ENCODE measurements around the gene ZBTB40.

ZBTB40 gene

DNA sequence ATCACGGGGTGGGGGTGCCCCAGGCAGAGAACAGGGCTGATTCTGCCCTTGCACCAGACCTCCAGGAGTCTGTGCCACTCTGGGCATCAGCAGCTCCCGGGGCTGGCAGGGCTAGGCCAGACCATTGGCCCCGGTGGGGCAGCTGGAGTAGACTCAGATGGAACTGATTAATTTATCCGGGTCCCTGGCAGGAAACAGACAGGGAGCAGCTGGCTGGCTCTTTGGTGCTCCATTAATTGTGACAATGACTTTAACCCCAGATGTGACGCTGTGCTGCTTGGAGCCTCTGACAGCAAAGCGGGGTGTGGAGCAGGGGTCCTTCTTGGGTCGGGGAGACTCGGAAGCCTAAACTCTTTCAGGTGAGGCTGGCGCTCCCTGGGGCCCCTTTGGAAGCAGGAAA is 121.2 kb downstream of the ZBTB40 start:
- CTCF ChIA-PET: no interaction called here
- TF ChIP-seq, protein P1, sequence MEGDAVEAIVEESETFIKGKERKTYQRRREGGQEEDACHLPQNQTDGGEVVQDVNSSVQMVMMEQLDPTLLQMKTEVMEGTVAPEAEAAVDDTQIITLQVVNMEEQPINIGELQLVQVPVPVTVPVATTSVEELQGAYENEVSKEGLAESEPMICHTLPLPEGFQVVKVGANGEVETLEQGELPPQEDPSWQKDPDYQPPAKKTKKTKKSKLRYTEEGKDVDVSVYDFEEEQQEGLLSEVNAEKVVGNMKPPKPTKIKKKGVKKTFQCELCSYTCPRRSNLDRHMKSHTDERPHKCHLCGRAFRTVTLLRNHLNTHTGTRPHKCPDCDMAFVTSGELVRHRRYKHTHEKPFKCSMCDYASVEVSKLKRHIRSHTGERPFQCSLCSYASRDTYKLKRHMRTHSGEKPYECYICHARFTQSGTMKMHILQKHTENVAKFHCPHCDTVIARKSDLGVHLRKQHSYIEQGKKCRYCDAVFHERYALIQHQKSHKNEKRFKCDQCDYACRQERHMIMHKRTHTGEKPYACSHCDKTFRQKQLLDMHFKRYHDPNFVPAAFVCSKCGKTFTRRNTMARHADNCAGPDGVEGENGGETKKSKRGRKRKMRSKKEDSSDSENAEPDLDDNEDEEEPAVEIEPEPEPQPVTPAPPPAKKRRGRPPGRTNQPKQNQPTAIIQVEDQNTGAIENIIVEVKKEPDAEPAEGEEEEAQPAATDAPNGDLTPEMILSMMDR (conservative IDR thresholded peaks at IDR 0.05; ENCODE audit: low read depth): no peak
- POLR2A ChIA-PET (ENCODE audit: low non-redundant PET): no interaction called here
- no peak overlapping the region for H3K27ac ChIP-seq
- no peak for DNase-seq (ENCODE audit: low spot score)

DNA sequence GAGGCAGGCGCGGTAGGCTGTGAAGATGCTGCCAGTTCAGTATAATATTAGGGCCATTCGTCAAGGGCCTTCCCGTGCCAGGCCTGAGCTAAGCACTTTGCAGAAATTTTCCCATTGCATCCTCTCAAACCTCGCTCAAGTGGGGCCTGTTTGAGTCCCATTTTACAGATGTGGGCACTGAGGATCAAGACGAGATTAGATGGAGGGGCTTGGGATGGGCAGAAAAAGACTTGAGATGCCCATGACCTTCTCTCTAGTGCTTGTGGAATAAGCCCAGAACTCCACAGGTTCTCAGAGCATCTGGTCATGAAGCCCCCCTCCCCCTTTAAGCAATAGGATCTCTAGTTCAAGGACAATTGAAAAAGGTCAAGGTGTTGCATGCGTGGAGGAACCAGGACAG is 121.6 kb downstream of the ZBTB40 start:
- ChIA-PET POLR2A (ENCODE audit: low non-redundant PET) (no interaction called here), CTCF (no interaction called here)
- H3K27ac ChIP-seq: no peak overlapping the region
- TF ChIP-seq, protein P1 (conservative IDR thresholded peaks at IDR 0.05; ENCODE audit: low read depth): no peak
- no peak for DNase-seq (ENCODE audit: low spot score)

DNA sequence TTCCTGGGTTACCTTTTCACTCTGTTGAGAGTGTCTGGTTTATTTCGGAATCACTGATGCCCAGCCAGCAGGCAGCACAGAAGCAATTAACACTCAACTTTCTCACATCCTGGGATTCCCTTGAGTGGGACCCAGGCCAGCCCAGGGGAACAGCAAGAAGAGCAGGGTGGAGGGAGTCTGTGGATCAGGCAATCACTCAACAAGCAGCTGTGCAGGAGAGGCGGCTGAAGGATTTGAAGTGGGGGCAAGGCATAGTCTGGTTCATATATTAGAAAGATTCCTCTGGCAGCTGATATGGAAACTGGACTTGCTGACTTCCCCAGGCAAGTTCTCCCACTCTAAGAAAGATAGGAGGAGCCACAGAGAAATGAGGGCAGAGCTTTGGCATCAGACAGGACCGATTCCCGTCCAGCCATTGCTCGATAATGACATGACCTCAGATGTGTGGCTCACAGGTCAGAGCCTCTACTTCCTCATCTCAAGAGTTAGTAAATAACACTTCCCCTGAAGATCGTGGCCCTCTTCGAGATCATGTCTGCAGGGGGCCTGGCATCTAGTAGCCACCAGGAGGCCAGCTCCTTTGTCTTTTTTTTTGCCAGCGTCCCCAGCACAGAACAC is 124.0 kb downstream of the ZBTB40 start:
- CTCF ChIA-PET: interaction anchor here (0.5 kb wide), 1 partner anchor 53 kb away, joined by 3 read pairs; no protein-coding TSS in a partner anchor
- DNase-seq (ENCODE audit: low spot score): no peak
- TF ChIP-seq, protein P1 (conservative IDR thresholded peaks at IDR 0.05; ENCODE audit: low read depth): no peak
- H3K27ac ChIP-seq: no peak overlapping the region
- POLR2A ChIA-PET (ENCODE audit: low non-redundant PET): no interaction called here

DNA sequence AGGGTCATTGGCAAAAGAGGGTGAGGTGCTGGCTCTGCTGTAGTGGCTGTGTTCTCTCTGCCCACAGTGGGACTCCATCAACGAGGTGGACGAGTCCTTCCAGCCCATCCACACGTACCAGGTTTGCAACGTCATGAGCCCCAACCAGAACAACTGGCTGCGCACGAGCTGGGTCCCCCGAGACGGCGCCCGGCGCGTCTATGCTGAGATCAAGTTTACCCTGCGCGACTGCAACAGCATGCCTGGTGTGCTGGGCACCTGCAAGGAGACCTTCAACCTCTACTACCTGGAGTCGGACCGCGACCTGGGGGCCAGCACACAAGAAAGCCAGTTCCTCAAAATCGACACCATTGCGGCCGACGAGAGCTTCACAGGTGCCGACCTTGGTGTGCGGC is 124.5 kb downstream of the ZBTB40 start:
- no peak for DNase-seq (ENCODE audit: low spot score)
- CTCF ChIA-PET: interaction anchor here (0.5 kb wide), 1 partner anchor 53 kb away, joined by 3 read pairs; no protein-coding TSS in a partner anchor
- POLR2A ChIA-PET (ENCODE audit: low non-redundant PET): no interaction called here
- TF ChIP-seq, protein P1 (conservative IDR thresholded peaks at IDR 0.05; ENCODE audit: low read depth): no peak
- no peak overlapping the region for H3K27ac ChIP-seq

DNA sequence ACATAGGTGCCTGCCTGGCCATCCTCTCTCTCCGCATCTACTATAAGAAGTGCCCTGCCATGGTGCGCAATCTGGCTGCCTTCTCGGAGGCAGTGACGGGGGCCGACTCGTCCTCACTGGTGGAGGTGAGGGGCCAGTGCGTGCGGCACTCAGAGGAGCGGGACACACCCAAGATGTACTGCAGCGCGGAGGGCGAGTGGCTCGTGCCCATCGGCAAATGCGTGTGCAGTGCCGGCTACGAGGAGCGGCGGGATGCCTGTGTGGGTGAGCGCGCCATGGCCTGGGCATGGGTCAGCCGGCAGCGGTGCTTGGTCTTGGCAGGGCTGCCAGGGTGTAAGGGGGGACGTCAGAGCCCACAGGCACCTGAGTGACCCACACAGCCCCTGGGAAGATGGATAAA is 125.0 kb downstream of the ZBTB40 start:
- TF ChIP-seq, protein P1 (conservative IDR thresholded peaks at IDR 0.05; ENCODE audit: low read depth): no peak
- no peak overlapping the region for H3K27ac ChIP-seq
- DNase-seq (ENCODE audit: low spot score): no peak
- ChIA-PET POLR2A (ENCODE audit: low non-redundant PET) (no interaction called here), CTCF (no interaction called here)

DNA sequence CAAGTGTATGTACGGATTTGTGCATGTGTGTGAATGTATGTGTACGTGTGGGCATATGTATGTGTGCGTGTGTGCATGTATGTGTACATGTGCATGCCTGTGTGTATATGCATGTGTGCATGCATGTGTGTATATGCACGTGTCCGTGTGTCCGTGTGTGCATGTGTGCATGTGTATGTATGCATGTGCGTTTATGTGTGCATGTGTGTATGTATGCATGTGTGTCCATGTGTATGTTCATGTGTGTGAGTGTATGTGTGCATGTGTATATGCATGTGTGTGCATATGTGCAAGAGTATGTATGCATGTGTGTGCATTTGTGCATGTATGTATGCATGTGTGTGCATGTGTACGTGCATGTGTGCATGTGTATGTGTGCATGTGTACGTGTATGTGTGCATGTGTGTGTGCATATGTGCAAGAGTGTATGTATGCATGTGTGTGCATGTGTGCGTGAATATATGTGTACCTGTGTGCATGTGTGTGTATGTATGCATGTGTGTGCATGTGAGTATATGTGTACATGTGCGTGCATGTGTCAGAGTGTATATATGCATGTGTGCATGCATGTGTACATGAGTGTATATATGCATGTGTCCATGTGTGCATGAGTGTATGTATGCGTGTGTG is 127.2 kb downstream of the ZBTB40 start:
- CTCF ChIA-PET: no interaction called here
- POLR2A ChIA-PET (ENCODE audit: low non-redundant PET): no interaction called here
- no peak overlapping the region for H3K27ac ChIP-seq
- DNase-seq (ENCODE audit: low spot score): no peak
- TF ChIP-seq, protein P1 (conservative IDR thresholded peaks at IDR 0.05; ENCODE audit: low read depth): no peak
